CD4-positive, alpha-beta T cell treated with Interleukin-12 subunit alpha and Interleukin-12 subunit beta, for 1 hour (primary cell): ENCODE measurements around the gene ABCC1.
"Not testable (repeated sequence)": the region's sequence is repeated elsewhere in the genome, so short reads cannot be mapped to it uniquely, and the experiment has no call there.

ENCODE experiments used
- DNase-seq: peaks from one replicate; pipeline ENCODE4 v3.0.0-alpha.2; 2020

Gene ABCC1

DNA sequence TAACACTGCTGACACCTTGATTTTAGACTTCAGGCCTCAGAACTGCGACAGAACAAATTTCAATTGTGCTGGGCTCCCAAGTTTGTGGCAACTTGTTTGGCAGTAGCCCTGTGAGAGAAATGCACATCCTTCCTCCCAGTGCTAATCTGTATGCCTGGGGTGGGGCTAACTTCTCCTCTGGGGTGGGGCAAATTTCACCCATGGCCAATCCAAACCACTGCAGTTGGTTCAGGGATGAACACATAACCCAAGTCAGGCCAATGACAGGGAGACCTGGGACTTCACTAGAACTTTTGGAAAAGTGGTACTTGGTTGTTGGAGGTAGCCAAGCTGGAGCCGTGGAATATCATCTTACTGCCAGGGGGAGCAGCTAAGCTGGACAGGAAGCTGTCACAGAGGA lies 217.5 kb downstream of the ABCC1 start:
- no peak for DNase-seq

DNA sequence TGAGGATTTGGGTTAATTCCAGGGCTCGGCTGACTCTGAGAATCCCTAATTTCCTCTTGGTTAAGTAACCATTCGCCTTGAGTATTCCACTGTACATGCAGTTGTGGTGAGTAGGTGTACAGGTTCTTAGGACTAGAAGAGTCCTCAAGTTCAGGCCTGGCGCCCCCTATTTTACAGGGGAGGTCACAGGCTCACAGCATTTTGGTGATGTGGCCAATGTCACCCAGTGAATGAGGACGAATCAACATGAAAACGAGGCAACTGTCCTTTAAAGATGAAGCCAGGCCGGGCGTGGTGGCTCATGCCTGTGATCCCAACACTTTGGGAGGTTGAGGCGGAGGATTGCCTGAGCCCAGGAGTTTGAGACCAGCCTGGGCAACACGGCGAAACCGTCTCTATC lies 218.5 kb downstream of the ABCC1 start:
- no peak for DNase-seq

DNA sequence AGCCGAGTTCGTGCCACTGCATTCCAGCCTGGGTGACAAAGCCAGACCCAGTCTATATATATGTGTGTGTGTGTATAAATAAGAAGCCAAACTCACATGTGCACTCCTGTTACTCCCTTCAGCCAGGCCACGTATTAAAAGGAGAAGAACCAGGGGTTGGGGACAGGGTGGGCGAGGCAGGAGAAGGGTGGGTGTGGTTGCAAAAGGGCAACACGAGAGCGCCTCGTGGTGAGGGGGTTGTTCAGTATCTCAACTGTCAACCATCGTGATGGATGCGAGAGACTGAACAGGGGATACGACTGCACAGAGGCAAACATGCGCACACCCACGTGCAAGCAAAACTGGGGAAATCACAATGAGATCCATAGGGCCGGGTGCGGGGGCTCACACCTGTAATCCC lies 219.0 kb downstream of the ABCC1 start:
- DNase-seq = no peak

DNA sequence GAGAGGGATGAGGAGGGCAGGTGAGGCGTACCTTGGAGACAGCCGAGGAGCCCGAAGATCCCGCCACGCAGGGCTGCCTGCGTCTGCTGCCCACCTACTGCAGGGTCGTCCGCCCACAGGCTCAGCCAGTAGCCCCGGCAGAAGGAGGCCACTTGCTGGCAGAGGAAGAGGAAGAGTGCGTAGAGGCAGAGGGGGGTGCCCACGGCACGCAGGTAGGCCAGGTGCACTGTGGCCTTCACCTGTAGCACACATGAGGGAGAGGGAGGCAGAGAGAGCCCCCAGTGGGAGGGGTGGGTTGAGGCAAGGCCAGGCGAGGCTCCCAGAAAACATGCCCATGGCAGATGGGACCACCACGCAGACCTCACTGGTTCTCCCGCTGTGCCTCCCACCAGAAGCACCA lies 220.2 kb downstream of the ABCC1 start:
- no peak for DNase-seq

DNA sequence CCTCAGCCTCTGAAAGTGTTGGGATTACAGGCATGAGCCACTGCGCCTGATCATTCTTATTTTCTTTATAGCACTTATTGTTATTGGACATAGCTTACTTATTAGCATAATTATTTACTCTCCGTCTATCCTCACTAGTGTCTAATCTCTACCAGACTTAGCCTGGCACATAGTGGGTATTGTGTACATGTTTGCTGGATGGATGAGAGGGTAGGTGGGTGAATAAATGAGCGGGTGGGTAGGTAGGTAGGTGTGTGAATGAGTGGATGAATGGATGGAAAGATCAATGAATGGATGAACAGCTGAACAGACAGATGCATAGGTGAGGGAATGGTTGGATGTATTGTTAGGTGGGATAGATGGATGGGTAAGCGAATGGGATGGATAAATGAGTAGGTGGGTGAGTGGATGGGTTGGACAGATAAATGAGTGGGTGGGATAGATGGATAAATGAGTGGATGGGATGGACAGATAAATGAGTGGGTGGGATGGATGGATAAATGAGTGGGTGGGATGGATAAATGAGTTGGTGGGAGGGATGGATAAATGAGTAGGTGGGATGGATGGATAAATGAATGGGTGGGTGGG lies 222.0 kb downstream of the ABCC1 start:
- no peak for DNase-seq

DNA sequence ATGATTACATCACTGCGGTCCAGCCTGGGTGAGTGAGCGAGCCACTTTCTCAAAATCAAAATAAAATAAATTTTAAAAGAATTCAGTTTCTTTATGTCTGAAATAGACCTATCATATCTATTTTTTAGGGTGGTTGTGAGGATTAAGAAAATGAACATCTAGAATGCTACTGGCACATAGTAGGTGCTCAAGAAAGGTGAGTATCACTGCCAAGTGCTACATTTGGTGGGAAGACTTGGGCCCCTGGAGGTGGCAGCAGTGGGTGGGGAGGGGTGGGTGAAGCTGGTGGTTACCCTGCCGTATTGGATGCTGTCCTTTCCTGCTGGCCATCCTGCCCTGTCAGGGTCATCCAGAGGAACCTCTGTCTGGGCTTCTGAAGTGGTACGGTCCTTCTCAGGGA lies 223.6 kb downstream of the ABCC1 start:
- no peak for DNase-seq

DNA sequence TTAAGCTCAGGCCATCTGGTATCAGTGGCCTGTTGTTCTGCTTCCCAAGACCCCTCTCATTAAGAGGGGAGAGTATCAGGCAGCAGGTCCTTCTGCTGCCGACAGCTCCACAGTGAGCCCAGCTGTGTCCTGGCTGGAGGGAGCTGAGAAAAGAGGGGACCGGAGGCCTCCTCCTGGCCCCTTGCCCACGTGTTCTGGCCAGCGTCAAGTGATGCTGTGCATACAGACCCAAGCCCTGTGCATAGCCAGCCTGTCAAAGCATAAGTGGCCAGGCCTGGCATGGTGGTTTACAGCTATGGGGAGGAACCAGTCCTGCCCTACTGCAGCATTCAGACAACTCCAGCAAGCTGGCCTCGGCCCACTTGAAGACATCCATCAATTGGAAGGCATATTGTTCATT lies 225.9 kb downstream of the ABCC1 start:
- no peak for DNase-seq

DNA sequence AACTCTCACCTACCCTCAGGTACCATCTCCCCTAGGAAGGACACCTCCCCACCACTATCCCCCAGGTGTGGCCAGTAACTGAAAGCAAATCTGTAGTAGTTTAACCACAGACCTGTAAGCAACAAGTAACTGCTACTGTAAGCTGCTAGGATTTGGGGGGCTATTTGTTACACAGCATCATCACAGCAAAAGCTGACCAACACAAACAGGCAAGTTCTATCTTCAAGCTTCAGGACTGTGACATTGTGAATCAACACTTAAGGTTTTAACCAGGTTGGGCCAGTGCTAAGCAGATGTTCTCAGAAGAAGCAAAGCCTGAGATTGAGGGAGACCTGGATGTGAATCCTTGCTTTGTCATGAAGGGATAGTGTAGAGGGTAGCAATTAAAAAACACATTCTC lies 226.9 kb downstream of the ABCC1 start:
- no peak for DNase-seq

DNA sequence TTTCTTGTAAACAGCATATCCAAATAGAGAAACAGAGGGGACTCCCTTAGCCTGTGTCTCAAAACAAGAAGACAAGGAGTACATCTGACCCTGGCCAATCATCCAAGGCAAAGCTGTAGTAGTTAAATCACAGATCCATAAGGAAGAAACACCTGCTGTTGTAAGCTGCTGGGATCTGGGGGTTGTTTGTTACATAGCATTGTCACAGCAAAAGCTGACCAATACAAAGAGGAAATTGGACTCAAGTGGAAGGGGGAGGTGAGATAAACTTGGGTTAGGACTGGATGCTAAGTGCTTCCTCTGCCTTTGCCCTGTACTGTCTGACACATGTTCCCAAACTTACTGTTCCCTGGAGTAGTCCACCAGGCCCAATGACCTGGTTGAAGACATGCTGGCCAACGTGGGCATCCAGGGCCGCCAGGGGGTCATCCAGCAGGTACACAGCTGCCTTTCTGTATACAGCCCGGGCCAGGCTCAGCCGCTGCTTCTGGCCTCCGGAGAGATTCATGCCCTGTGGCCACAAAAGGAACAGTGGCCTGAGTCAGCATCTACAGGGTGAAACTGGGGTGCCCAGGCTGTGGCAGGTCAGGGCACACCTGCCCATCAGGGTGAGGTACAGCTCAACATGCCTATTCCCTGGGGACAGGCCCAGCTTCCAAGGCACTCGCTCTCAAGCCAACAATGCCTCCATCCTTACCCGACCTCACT lies 229.2 kb downstream of the ABCC1 start:
- DNase-seq = no peak

DNA sequence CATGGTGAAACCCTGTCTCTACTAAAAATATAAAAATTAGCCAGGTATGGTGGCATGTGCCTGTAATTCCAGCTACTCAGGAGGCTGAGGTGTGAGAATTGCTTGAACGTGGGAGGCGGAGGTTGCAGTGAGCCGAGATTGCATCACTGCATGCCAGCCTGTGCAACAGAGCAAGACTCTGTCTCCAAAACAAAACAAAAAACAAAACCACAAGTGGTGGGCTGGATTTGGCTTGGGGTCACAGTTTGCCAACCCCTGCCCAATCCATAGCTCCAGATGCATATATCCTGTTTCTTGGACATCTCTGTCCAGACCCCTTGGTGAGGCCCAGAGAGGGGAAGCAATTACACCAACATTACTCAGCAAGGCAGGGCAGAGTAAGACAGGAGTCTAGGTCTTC lies 232.3 kb downstream of the ABCC1 start:
- not testable (repeated sequence) for DNase-seq

DNA sequence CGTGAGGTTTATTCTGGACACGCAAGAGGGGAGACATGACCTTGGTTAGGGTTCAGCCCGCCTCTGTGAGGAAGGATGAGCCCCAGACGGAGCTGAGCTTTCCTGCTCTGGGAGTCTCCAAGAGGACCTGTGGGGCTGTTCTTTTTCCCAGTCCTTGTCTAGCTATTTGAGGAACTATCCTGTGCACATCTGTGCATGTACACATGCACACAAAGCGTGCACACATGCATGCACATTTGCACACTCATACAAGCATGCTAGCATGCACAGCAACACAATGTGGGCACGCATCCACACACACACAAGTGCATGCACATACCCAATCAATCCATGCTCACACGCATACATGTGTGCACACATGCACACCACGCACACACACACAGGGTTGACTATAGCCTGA lies 233.5 kb downstream of the ABCC1 start:
- no peak for DNase-seq

DNA sequence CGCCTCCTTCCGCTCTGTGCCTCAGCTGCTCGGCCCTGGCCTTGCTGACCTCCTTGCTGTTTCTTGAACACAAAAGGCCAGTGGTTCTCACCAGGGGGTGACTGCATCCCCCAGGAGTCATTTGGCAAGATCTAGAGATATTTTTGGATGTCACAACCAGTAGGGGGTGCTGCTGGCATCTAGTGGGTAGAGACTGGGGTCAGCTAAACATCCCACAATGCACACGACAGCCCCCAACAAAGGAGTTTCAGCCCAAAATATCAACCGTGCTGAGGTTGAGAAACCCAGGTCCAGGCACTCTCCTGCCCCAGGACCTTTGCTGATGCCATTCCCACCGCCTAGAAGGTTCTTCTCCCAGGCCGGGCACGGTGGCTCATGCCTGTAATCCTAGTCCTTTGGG lies 234.1 kb downstream of the ABCC1 start:
- DNase-seq = no peak

DNA sequence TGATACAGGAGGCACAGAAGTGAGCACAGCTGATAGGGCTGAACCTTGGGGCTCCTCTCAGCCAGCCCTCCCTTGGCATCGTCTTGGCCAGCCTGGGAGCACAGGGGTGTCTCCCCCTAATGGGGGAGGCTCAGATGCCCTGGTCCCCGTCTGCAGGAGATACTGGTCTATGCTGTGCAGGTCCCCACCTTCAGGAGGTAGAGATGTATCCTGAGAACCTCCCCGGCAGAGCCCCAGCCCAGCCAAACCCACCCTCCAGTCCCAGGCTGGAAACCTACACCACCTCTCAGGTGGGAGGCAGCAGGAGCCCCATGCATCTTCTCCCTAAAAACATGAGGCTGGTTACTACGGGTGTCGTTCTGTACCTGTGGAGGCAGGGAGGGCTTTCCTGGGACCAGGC lies 235.2 kb downstream of the ABCC1 start:
- DNase-seq = no peak

DNA sequence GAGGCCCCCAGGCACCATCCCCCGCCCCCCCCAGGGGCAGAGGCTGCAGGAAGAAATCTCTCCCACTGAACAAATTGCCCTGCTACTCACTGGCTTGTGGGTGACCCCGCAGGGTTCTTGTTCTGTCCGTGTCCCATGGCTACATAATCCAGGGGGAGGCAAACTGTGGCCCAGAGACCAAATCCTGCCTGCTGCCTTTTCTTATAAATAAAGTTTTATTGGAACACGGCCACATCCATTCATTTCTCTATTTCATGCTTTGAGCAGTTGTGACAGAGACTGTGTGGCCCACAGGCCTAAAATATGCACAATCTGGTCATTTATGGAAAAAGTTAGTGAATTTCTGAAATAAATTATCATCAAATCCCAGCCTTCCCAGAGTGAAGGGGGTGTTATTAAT lies 235.7 kb downstream of the ABCC1 start:
- DNase-seq = no peak

DNA sequence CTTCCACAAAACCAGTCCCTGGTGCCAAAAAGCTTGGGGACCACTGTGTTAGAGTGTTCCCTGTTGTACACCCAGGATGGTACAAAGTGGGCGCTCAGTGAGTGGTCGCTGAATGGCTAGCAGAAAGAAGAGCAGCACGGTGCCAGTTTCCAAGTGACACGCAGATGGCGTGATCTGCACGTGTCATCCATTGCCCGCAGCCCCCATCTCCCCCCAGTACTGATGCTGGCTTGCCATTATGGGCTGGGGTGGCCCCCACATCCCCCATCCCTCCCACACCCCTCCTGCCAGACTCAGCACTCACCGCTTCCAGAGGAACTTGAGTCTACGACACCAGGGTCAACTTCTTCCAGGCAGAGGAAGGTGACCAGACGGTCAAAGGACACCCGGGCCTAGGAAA lies 237.4 kb downstream of the ABCC1 start:
- DNase-seq = no peak

DNA sequence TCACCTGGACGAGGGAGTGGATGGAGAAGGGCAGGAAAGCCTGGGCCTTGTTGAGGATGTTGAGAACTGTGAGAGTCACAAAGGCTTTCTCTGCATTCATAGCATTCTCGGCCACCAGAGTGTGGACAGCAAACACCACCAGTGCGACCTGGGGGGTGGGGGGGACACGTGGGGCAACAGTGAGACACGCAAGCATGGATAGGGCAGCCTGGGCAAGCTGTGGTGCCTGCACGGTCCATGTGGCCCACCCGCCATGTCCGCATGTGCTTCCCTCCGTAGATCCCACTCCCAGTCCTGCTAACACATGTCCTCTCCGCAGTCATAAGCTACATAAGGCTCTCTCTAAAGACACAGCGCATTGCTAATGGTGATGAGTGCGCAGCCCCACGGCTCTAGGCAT lies 239.4 kb downstream of the ABCC1 start:
- DNase-seq = no peak

DNA sequence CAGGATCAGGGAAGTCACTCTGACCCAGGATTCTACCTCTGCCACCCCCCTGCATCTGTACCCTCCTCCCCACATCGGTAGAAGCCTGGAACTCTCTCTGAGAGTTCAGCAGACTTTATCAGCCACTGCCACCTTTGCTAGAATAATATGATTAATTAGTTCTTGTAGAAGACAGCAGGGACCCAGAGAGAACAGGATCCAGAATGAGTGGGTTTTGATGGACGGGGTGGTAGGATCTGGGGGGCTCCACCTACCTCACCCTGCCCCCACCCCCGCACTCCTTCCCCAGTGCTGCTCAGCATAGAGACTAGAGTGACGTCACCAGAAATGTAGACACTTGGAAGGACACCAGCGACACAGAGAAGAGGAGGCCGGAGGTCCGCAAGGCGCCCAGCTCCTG lies 240.4 kb downstream of the ABCC1 start:
- DNase-seq = no peak

DNA sequence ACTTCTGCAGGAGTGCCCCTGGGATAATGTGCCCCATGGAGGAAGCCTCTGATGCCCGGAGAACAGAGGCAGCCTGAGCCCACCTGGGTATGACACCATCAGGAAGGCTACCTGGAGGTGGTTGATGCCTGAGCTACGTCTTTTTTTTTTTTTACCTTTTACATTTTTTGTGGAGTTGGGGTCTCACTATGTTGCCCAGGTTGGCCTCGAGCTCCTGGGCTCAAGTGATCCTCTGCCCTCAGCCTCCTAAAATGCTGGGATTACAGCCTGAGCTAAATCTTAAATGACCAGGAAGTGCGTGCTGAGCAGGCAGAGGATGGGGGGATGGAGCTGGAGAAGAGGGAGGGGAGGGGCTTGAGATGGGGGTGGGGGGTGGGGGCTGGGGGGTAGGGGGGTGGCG lies 241.1 kb downstream of the ABCC1 start:
- DNase-seq = no peak

DNA sequence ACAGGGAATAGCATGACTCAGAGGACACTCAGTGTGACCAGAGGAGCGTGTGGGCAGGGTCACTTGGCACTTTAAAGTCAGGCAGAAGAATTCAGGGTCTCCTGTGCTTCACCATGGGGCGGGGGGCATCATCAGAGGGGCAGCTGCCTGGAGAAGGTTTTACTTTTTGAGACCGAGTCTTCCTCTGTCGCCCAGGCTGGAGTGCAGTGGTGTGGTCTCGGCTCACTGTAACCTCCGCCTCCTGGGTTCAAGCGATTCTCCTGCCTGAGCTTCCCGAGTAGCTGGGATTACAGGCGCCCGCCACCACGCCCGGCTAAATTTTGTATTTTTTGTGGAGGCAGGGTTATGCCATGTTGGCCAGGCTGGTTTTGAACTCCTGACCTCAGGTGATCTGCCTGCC lies 241.6 kb downstream of the ABCC1 start:
- DNase-seq = not testable (repeated sequence)

DNA sequence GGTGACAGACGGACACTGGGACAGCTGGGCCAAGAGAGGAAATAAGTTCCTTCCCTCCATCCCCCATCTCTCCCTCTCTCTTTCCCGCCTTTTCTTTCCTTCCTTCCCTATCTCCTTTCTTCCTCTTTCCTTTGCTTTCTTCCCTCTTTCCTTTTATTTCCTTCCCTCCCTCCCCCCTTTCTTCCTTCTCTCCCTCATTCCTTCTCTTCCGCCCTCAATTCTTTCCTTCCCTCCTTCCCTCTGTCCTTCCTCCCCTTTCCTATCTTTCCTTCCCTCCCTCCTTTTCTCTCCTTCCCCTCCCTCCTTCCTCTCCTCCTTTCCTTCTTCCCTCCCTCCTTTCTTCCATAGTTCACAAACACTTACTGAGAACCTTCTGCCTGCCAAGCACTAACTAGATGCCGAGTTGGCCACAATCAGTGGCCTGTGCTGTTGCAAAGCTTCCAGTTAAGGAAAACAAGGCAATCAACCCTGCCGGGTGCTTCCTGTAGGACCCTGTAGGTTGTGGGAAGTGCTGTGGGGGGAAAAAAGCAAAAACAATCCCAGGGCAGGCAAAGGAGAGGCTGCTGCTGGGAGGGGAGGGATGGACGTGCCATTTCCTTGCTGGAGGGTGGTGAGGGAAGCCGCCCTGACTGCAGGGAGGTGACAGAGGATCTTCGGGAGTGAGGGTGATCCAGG lies 242.2 kb downstream of the ABCC1 start:
- no peak for DNase-seq
